HepG2 (cell line): ENCODE measurements around the gene SNN. TPM values are rescaled to one million over a fixed set of nuclear protein-coding genes. Genes with fewer than 3 reads are reported as not detected.
A peak's percentile ranks its signal among the peaks of the same experiment; 100 is the strongest.

Source experiments
- ADNP ChIP-seq: sonication (generic); formaldehyde crosslinking; IDR thresholded peaks from 2 replicates; pipeline ENCODE4 v1.4.0; 2020; ENCODE audit warnings: missing genetic modification reagents
- CC2D1A ChIP-seq: sonication (generic); formaldehyde crosslinking; IDR thresholded peaks from 2 replicates; pipeline ENCODE4 v1.8.1; 2023; ENCODE audit warnings: mild to moderate bottlenecking, missing genetic modification reagents
- E2F1 ChIP-seq: sonication (generic); formaldehyde crosslinking; IDR thresholded peaks from 2 replicates; pipeline ENCODE4 v1.5.0; 2020; ENCODE audit warnings: missing genetic modification reagents
- HES4 ChIP-seq: sonication (generic); formaldehyde crosslinking; IDR thresholded peaks from 2 replicates; pipeline ENCODE4 v1.9.0; 2021; ENCODE audit warnings: mild to moderate bottlenecking, missing genetic modification reagents, borderline replicate concordance
- TCF7L2 ChIP-seq: IDR thresholded peaks from 2 replicates; pipeline ENCODE4 v1.6.1; 2011; ENCODE audit warnings: mild to moderate bottlenecking, low read depth, low read length, moderate library complexity
- ZNF354B ChIP-seq: sonication (generic); formaldehyde crosslinking; IDR thresholded peaks from 2 replicates; pipeline ENCODE4 v1.8.0; 2022; ENCODE audit warnings: mild to moderate bottlenecking, missing genetic modification reagents
- ZNF446 ChIP-seq: sonication (generic); formaldehyde crosslinking; IDR thresholded peaks from 2 replicates; pipeline ENCODE4 v1.5.0; 2020; ENCODE audit warnings: mild to moderate bottlenecking, missing genetic modification reagents
- ZNF562 ChIP-seq: sonication (generic); formaldehyde crosslinking; IDR thresholded peaks from 2 replicates; pipeline ENCODE4 v1.8.0; 2022; ENCODE audit warnings: missing genetic modification reagents, borderline replicate concordance
- ZNF563 ChIP-seq: sonication (generic); formaldehyde crosslinking; IDR thresholded peaks from 2 replicates; pipeline ENCODE4 v1.8.0; 2022; ENCODE audit warnings: mild to moderate bottlenecking, moderate library complexity, missing genetic modification reagents
- ZNF776 ChIP-seq: sonication (generic); formaldehyde crosslinking; IDR thresholded peaks from 2 replicates; pipeline ENCODE4 v1.4.0; 2020; ENCODE audit warnings: mild to moderate bottlenecking, missing genetic modification reagents
- polyA plus RNA-seq, 8 experiments: library from polyadenylated mRNA; depleted of rRNA in 3 of 8; stranded (reverse) in 7 of 8; unstranded in 1 of 8; fragments of >200 nt; fragmentation: Illumina TruSeq in 4 of 8; extraction: Trizol in 4 of 8; gene quantifications; 2 replicates each; pipeline versions ENCODE4 v1.2.1 to v1.2.3, GENCODE V29; 2011 to 2016; ENCODE audit warnings: low read depth in 4 of 8, missing spikeins in 1 of 8, mixed read lengths in 1 of 8; ENCODE audit not compliant: insufficient read depth in 1 of 8
- total RNA-seq, 5 experiments: library from RNA; depleted of rRNA; stranded (reverse); fragments of >200 nt; fragmentation: Illumina TruSeq; extraction: Trizol; gene quantifications; 2 replicates each; pipeline ENCODE4 v1.2.3, GENCODE V29; 2016; ENCODE audit warnings: low read depth in 1 of 5
- TF ChIP-seq, protein P1 (sequence below): sonication (generic); formaldehyde crosslinking; IDR thresholded peaks from 2 replicates; pipeline ENCODE4 v1.5.0; 2020; ENCODE audit warnings: mild to moderate bottlenecking, missing genetic modification reagents
- TF ChIP-seq, protein P2 (sequence below): sonication (generic); formaldehyde crosslinking; conservative IDR thresholded peaks from 2 replicates; pipeline ENCODE4 v1.5.0; 2020; ENCODE audit warnings: missing genetic modification reagents
- TF ChIP-seq, protein P3 (sequence below): sonication (generic); formaldehyde crosslinking; IDR thresholded peaks from 2 replicates; pipeline ENCODE4 v1.5.0; 2020; ENCODE audit warnings: missing genetic modification reagents
- TF ChIP-seq, protein P4 (sequence below): sonication (generic); formaldehyde crosslinking; IDR thresholded peaks from 2 replicates; pipeline ENCODE4 v1.8.0; 2022; ENCODE audit warnings: missing genetic modification reagents, mild to moderate bottlenecking, borderline replicate concordance

SNN gene
- total and polyA plus RNA-seq, 2 of the 13 experiments (the other 11 are each of a cell fraction or from before 2014, with no cell fraction given) = 5.2 to 8.4 TPM

DNA sequence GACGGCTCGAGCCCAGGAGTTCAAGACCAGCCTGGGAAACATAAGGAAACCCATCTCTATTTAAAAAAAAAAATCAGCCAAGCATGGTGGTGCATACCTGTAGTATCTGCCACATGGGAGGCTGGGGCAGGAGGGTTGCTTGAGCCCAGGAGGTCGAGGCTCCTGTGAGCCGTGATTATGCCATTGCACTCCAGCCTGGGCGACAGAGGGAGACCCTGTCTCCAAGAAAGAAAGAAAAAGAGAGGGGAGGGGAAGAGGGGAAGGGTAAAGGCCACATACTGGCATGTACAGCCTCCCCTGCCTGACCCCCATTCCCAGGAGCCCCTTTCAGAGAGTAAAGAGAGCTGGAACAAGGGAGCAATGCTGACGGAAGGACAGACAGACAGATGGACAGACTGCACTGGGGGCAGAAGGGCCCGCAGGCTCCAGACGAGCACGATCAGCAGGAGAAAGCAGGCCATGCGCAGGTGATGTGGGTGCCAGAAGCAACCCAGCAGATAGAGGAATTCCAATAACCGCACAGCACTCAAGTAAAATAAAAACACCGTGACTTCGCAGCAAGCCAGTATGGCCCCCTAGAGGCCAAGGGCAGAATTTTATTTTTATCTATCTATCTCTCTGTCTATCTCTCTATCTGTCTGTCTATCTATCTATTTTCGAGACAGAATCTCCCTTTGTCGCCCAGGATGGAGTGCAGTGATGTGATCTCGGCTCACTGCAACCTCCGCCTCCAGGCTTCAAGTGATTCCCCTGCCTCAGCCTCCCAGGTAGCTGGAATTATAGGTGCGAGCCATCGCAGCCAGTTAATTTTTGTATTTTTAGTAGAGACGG lies 27.1 kb upstream of the SNN start (continued):
- TF ChIP-seq, protein P1, sequence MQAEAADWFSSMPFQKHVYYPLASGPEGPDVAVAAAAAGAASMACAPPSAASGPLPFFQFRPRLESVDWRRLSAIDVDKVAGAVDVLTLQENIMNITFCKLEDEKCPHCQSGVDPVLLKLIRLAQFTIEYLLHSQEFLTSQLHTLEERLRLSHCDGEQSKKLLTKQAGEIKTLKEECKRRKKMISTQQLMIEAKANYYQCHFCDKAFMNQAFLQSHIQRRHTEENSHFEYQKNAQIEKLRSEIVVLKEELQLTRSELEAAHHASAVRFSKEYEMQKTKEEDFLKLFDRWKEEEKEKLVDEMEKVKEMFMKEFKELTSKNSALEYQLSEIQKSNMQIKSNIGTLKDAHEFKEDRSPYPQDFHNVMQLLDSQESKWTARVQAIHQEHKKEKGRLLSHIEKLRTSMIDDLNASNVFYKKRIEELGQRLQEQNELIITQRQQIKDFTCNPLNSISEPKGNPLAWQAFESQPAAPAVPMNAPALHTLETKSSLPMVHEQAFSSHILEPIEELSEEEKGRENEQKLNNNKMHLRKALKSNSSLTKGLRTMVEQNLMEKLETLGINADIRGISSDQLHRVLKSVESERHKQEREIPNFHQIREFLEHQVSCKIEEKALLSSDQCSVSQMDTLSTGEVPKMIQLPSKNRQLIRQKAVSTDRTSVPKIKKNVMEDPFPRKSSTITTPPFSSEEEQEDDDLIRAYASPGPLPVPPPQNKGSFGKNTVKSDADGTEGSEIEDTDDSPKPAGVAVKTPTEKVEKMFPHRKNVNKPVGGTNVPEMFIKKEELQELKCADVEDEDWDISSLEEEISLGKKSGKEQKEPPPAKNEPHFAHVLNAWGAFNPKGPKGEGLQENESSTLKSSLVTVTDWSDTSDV (CRISPR knock-in tag) = no peak
- TF ChIP-seq ZNF562 (CRISPR knock-in tag) (no peak), ZNF446 (CRISPR knock-in tag) (0 out of 2 replicates have a peak, but pooled peaks have one; percentile 57), E2F1 (CRISPR knock-in tag) (no peak), ZNF776 (no peak), HES4 (CRISPR knock-in tag) (no peak), ZNF563 (CRISPR knock-in tag) (peak; percentile 32; the same call in 1 of the 2 replicates), CC2D1A (CRISPR knock-in tag) (no peak), TCF7L2 (no peak), ZNF354B (CRISPR knock-in tag) (no peak), ADNP (CRISPR knock-in tag) (no peak)
- TF ChIP-seq, protein P2, sequence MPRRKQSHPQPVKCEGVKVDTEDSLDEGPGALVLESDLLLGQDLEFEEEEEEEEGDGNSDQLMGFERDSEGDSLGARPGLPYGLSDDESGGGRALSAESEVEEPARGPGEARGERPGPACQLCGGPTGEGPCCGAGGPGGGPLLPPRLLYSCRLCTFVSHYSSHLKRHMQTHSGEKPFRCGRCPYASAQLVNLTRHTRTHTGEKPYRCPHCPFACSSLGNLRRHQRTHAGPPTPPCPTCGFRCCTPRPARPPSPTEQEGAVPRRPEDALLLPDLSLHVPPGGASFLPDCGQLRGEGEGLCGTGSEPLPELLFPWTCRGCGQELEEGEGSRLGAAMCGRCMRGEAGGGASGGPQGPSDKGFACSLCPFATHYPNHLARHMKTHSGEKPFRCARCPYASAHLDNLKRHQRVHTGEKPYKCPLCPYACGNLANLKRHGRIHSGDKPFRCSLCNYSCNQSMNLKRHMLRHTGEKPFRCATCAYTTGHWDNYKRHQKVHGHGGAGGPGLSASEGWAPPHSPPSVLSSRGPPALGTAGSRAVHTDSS (CRISPR knock-in tag) = no peak
- TF ChIP-seq, protein P3, sequence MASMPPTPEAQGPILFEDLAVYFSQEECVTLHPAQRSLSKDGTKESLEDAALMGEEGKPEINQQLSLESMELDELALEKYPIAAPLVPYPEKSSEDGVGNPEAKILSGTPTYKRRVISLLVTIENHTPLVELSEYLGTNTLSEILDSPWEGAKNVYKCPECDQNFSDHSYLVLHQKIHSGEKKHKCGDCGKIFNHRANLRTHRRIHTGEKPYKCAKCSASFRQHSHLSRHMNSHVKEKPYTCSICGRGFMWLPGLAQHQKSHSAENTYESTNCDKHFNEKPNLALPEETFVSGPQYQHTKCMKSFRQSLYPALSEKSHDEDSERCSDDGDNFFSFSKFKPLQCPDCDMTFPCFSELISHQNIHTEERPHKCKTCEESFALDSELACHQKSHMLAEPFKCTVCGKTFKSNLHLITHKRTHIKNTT = 0 out of 2 replicates have a peak, but pooled peaks have one; percentile 72
- TF ChIP-seq, protein P4, sequence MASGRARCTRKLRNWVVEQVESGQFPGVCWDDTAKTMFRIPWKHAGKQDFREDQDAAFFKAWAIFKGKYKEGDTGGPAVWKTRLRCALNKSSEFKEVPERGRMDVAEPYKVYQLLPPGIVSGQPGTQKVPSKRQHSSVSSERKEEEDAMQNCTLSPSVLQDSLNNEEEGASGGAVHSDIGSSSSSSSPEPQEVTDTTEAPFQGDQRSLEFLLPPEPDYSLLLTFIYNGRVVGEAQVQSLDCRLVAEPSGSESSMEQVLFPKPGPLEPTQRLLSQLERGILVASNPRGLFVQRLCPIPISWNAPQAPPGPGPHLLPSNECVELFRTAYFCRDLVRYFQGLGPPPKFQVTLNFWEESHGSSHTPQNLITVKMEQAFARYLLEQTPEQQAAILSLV (CRISPR knock-in tag) = peak; percentile 38; the same call in 1 of the 2 replicates
